Neural cell (in vitro differentiated cells): ENCODE data around the gene FAM163A. TPM values are rescaled to one million over a fixed set of nuclear protein-coding genes. Genes with fewer than 3 reads are reported as not detected.
"Not testable (repeated sequence)": the region's sequence is repeated elsewhere in the genome, so short reads cannot be mapped to it uniquely, and the experiment has no call there.

Source experiments
- H2AFZ ChIP-seq: fragments of 200-600, 300-800 bp; sonication (generic), shearing (Covaris generic); 2 replicates; pipeline ENCODE4 v1.6.0; 2014; ENCODE audit warnings: low read depth, mild to moderate bottlenecking, antibody characterized with exemption, low read length, moderate library complexity
- H3F3A ChIP-seq: fragments of 200-600 bp; shearing (Covaris generic); 2 replicates; pipeline ENCODE4 v1.6.1; 2016; ENCODE audit warnings: mild to moderate bottlenecking, moderate library complexity, mixed read lengths, antibody characterized with exemption, low read length; ENCODE audit not compliant: insufficient read depth, poor library complexity, severe bottlenecking
- H3K27ac ChIP-seq: fragments of 200-600, 300-800 bp; sonication (generic), shearing (Covaris generic); 2 replicates; pipeline ENCODE4 v1.5.1; 2014; ENCODE audit warnings: mild to moderate bottlenecking, low read length, moderate library complexity
- H3K27me3 ChIP-seq: fragments of 300-800, 200-600 bp; sonication (generic), shearing (Covaris generic); 2 replicates; pipeline ENCODE4 v1.6.0; 2014; ENCODE audit warnings: mild to moderate bottlenecking, low read depth, low read length, moderate library complexity; ENCODE audit not compliant: insufficient read depth
- H3K36me3 ChIP-seq: fragments of 300-800, 200-600 bp; sonication (generic), shearing (Covaris generic); 2 replicates; pipeline ENCODE4 v1.5.1; 2014; ENCODE audit warnings: mild to moderate bottlenecking, antibody characterized with exemption, low read length, moderate library complexity; ENCODE audit not compliant: insufficient read depth
- H3K4me2 ChIP-seq: fragments of 300-800, 200-600 bp; sonication (generic), shearing (Covaris generic); 2 replicates; pipeline ENCODE4 v1.6.0; 2014; ENCODE audit warnings: mild to moderate bottlenecking, low read length
- H3K4me3 ChIP-seq: fragments of 300-800, 200-600 bp; sonication (generic), shearing (Covaris generic); 2 replicates; pipeline ENCODE4 v1.5.1; 2014; ENCODE audit warnings: mild to moderate bottlenecking, low read length, moderate library complexity
- H3K79me2 ChIP-seq: fragments of 200-600 bp; shearing (Covaris generic); replicated peaks from 2 replicates; pipeline ENCODE4 v1.6.0; 2014; ENCODE audit warnings: mild to moderate bottlenecking, low read length, moderate library complexity; ENCODE audit not compliant: insufficient read depth
- H3K9ac ChIP-seq: fragments of 300-800, 200-600 bp; sonication (generic), shearing (Covaris generic); 2 replicates; pipeline ENCODE4 v1.6.1; 2016; ENCODE audit warnings: mild to moderate bottlenecking, low read length, mixed read lengths
- H3K9me2 ChIP-seq: fragments of 200-600 bp; shearing (Covaris generic); 2 replicates; pipeline ENCODE4 v1.6.1; 2016; ENCODE audit warnings: mild to moderate bottlenecking, low read length, mixed read lengths; ENCODE audit not compliant: insufficient read depth
- H3K9me3 ChIP-seq: fragments of 200-600, 300-800 bp; sonication (generic), shearing (Covaris generic); 2 replicates; pipeline ENCODE4 v1.6.1; 2016; ENCODE audit warnings: mild to moderate bottlenecking, mixed run types, low read length, moderate library complexity, mixed read lengths
- H4K20me1 ChIP-seq: fragments of 200-600 bp; shearing (Covaris generic); 2 replicates; pipeline ENCODE4 v1.6.1; 2016; ENCODE audit warnings: mild to moderate bottlenecking, mixed run types; ENCODE audit not compliant: insufficient read depth
- EP300 ChIP-seq: fragments of 450-650 bp; conservative IDR thresholded peaks from 2 replicates; pipeline ENCODE4 v1.6.1; 2014; ENCODE audit warnings: antibody characterized with exemption, mild to moderate bottlenecking, moderate library complexity; ENCODE audit not compliant: poor library complexity, severe bottlenecking
- EZH2 ChIP-seq: fragments of 200-600, 300-800 bp; shearing (Covaris generic), sonication (generic); IDR thresholded peaks from 2 replicates; pipeline ENCODE4 v1.6.1; 2014; ENCODE audit warnings: antibody characterized with exemption, low read length, borderline replicate concordance, mild to moderate bottlenecking; ENCODE audit not compliant: insufficient read depth, poor library complexity, severe bottlenecking
- MXI1 ChIP-seq: fragments of 450-650 bp; conservative IDR thresholded peaks from 2 replicates; pipeline ENCODE4 v1.6.1; 2014; ENCODE audit warnings: antibody characterized with exemption, mild to moderate bottlenecking; ENCODE audit not compliant: poor library complexity, severe bottlenecking
- POLR2AphosphoS5 ChIP-seq: IDR thresholded peaks from 2 replicates; pipeline ENCODE4 v1.6.1; 2012
- RAD21 ChIP-seq: fragments of 450-650 bp; conservative IDR thresholded peaks from 2 replicates; pipeline ENCODE4 v1.6.1; 2014; ENCODE audit warnings: antibody characterized with exemption, mild to moderate bottlenecking, moderate library complexity
- REST ChIP-seq: IDR thresholded peaks from 2 replicates; pipeline ENCODE4 v1.6.1; 2012; ENCODE audit warnings: borderline replicate concordance
- SMC3 ChIP-seq: fragments of 450-650 bp; conservative IDR thresholded peaks from 2 replicates; pipeline ENCODE4 v1.6.1; 2014; ENCODE audit warnings: antibody characterized with exemption, mild to moderate bottlenecking, moderate library complexity; ENCODE audit not compliant: poor library complexity
- TAF1 ChIP-seq: IDR thresholded peaks from 2 replicates; pipeline ENCODE4 v1.6.1; 2012; ENCODE audit warnings: low read depth
- polyA minus RNA-seq: library from RNA; depleted of rRNA, polyadenylated mRNA; stranded (reverse); fragments of >200 nt; gene quantifications from 2 replicates; pipeline ENCODE4 v1.2.3, GENCODE V29; 2014
- polyA plus RNA-seq: library from polyadenylated mRNA; depleted of rRNA; stranded (reverse); fragments of >200 nt; gene quantifications from 2 replicates; pipeline ENCODE4 v1.2.3, GENCODE V29; 2014
- TF ChIP-seq, protein P1 (sequence below): fragments of 450-650 bp; IDR thresholded peaks from 2 replicates; pipeline ENCODE4 v1.5.1; 2014; ENCODE audit warnings: antibody characterized with exemption, mild to moderate bottlenecking, moderate library complexity; ENCODE audit not compliant: poor library complexity, severe bottlenecking

The FAM163A gene
- polyA plus RNA-seq (0.14 and 0.21 TPM in 2 replicates), polyA minus RNA-seq (0.49 and 0.58 TPM in 2 replicates)

DNA sequence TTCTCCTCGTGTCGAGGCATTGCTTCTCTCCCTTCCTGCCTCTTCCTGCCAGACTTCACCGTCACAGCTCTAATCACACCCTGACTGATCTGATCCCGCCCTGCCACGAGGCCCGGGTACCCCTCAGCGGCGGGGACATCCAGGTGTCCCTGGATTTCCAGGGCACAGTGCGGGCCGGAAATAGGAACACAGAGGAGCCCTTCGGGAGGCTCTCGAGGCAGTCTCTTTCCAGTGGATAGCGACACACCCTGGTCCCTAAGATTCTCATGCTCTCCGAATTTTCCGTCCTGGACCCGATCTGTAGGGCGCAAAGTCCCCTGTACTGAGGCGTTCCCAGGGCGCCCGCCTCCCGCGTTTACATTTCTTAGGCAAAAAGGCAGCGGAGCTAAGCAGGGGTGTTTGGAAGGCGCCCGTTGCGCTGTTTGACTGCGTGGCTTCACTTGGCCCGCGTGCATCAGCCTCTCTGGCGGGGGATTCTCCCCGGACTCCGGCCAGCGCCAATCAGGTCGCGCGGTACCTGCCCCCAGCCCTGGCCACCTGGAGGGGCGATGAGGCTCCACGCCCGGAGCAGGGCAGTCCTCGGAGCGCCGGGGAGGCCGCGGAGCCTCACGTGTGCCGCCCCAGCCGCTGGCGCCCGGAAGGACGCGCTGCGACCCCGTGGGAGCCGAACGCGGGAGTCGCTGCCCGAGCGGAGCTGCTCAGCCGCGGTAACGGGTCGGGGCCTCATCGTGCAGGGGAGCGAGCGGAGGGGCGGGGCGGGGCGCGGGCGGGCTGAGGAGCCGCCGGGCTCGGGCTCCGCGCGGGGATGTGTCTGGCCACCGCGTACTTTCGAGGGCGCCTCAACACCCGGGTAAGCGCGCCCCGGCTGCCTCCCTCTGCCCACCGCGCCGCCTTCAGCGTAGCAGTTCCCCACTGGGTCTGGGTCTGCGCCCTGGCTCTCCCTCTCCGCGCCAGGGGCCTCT is at the start of gene FAM163A:
TSS of gene FAM163A (plus strand) at position 575 of the 962 bp plus-strand sequence. CDS start 69,807 bp downstream, outside the sequence.
- Histone ChIP-seq H3K27ac (no peak within 1 kb of the TSS), H3K9ac (peak within 1 kb of the TSS; percentile 42)

DNA sequence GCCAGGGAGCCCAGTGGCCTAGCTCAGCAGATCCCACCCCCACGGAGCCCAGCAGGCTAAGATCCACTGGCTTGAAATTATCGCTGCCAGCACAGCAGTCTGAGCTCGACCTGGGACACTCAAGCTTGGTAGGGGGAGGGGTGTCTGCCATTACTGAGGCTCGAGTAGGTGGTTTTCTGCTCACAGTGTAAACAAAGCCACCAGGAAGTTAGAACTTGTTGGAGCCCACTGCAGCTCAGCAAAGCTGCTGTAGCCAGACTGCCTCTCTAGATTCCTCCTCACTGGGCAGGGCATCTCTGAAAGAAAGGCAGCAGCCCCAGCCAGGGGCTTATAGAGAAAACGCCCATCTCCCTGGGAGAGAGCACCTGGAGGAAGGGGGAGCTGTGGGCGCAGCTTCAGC is 48.6 kb upstream of the FAM163A start:
- H4K20me1 ChIP-seq, H3K27ac ChIP-seq, H3F3A ChIP-seq, H3K4me3 ChIP-seq, H2AFZ ChIP-seq, H3K27me3 ChIP-seq, H3K4me2 ChIP-seq, H3K9me2 ChIP-seq, H3K79me2 ChIP-seq, H3K36me3 ChIP-seq, H3K9ac ChIP-seq, H3K9me3 ChIP-seq: not testable (repeated sequence)

More for the DNA sequence above, at the start of gene FAM163A:
- no peaks in the 10 kb centered on the region for H4K20me1 ChIP-seq
- H3K9me3 ChIP-seq = peaks cover 8% of the 10 kb centered on the region
- peak; percentile 35 for TF ChIP-seq MXI1
- TF ChIP-seq, protein P1, sequence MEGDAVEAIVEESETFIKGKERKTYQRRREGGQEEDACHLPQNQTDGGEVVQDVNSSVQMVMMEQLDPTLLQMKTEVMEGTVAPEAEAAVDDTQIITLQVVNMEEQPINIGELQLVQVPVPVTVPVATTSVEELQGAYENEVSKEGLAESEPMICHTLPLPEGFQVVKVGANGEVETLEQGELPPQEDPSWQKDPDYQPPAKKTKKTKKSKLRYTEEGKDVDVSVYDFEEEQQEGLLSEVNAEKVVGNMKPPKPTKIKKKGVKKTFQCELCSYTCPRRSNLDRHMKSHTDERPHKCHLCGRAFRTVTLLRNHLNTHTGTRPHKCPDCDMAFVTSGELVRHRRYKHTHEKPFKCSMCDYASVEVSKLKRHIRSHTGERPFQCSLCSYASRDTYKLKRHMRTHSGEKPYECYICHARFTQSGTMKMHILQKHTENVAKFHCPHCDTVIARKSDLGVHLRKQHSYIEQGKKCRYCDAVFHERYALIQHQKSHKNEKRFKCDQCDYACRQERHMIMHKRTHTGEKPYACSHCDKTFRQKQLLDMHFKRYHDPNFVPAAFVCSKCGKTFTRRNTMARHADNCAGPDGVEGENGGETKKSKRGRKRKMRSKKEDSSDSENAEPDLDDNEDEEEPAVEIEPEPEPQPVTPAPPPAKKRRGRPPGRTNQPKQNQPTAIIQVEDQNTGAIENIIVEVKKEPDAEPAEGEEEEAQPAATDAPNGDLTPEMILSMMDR = no peak
- no peaks in the 10 kb centered on the region for H3F3A ChIP-seq
- H3K9me2 ChIP-seq = no peaks in the 10 kb centered on the region
- H2AFZ ChIP-seq = no peak within 1 kb of the TSS
- H3K27me3 ChIP-seq = peaks cover 73% of the 10 kb centered on the region
- H3K4me2 ChIP-seq = peak within 1 kb of the TSS; percentile 64
- H3K36me3 ChIP-seq = no peaks in the 10 kb centered on the region
- peak within 1 kb of the TSS; percentile 73 for H3K4me3 ChIP-seq
- H3K79me2 ChIP-seq = no peaks in the 10 kb centered on the region

GRCh38 chr1:179702946-179703539 is 40.0 kb upstream of the FAM163A start:
- TF ChIP-seq, protein P1 = no peak
- no peak for TF ChIP-seq TAF1
- TF ChIP-seq EP300 = no peak
- TF ChIP-seq SMC3 = no peak
- no peak for TF ChIP-seq RAD21
- TF ChIP-seq EZH2 = no peak
- TF ChIP-seq REST = no peak
- TF ChIP-seq POLR2AphosphoS5 = no peak
- TF ChIP-seq MXI1 = no peak
- H3K9me2 ChIP-seq = no peaks in the 10 kb centered on the region
- H3K9ac ChIP-seq = no peak overlapping the region

More at GRCh38 chr1:179702946-179703539, 40.0 kb upstream of the FAM163A start:
- Histone ChIP-seq H3K4me3 (no peak overlapping the region), H3F3A (no peaks in the 10 kb centered on the region), H3K36me3 (no peaks in the 10 kb centered on the region), H3K4me2 (no peak overlapping the region), H2AFZ (no peak overlapping the region), H3K27ac (no peak overlapping the region), H3K79me2 (no peaks in the 10 kb centered on the region), H4K20me1 (no peaks in the 10 kb centered on the region), H3K9me3 (no peaks in the 10 kb centered on the region), H3K27me3 (no peaks in the 10 kb centered on the region)
